Mammary epithelial cell (primary cell): ENCODE results near the gene IGSF21.

Source experiments
- CTCF ChIP-seq, 2 donors: IDR thresholded peaks in 1 of 2; conservative IDR thresholded peaks in 1 of 2; 2 replicates each; pipeline ENCODE4 v1.5.1; 2011 to 2012; ENCODE audit warnings: inconsistent platforms in 2 of 2, low read length in 2 of 2, mild to moderate bottlenecking in 2 of 2, control low read depth in 1 of 2, low read depth in 1 of 2; ENCODE audit not compliant: insufficient read depth in 1 of 2; ENCODE audit errors: extremely low read depth in 1 of 2
- EZH2 ChIP-seq: IDR thresholded peaks from 2 replicates; pipeline ENCODE4 v1.6.1; 2012; ENCODE audit warnings: low read length, inconsistent platforms, borderline replicate concordance

GRCh38 chr1:18285538-18285924 is 177.9 kb downstream of the IGSF21 start:
- TF ChIP-seq CTCF (conservative IDR thresholded peaks at IDR 0.05 in 1 of 2, IDR thresholded peaks at IDR 0.05 in 1 of 2; ENCODE audit: extremely low read depth in 1 of 2, insufficient read depth in 1 of 2, low read depth in 1 of 2, low read length in 2 of 2) (no peak), EZH2 (no peak)
